ENCODE data around the gene GHR.

The GHR gene

GRCh38 chr5:42547894-42548293 is 124.7 kb downstream of the GHR start:
- DNase-seq (ENCODE audit: low spot score) = no peak
- in situ Hi-C loops (cut with MboI; ENCODE audit: low pct_unique_long_range_greater_than_20kb, low sequenced_read_pairs, unreplicated experiment) = no loop called here

GRCh38 chr5:42552597-42552996 is 129.4 kb downstream of the GHR start:
- no peak for DNase-seq (ENCODE audit: low spot score)
- in situ Hi-C loops (cut with MboI; ENCODE audit: low pct_unique_long_range_greater_than_20kb, low sequenced_read_pairs, unreplicated experiment) = no loop called here
- TF ChIP-seq CTCF (IDR thresholded peaks at IDR 0.05; ENCODE audit: extremely low read depth, insufficient read depth, missing control alignments) = no peak

More at GRCh38 chr5:42547894-42548293, 124.7 kb downstream of the GHR start:
- no peak for TF ChIP-seq CTCF (IDR thresholded peaks at IDR 0.05; ENCODE audit: extremely low read depth, insufficient read depth, missing control alignments)

GRCh38 chr5:42553461-42553860 is 130.2 kb downstream of the GHR start:
- TF ChIP-seq CTCF (IDR thresholded peaks at IDR 0.05; ENCODE audit: extremely low read depth, insufficient read depth, missing control alignments) = no peak
- DNase-seq (ENCODE audit: low spot score) = no peak
- in situ Hi-C loops (cut with MboI; ENCODE audit: low pct_unique_long_range_greater_than_20kb, low sequenced_read_pairs, unreplicated experiment) = no loop called here

GRCh38 chr5:42555010-42555409 is 131.8 kb downstream of the GHR start:
- in situ Hi-C loops (cut with MboI; ENCODE audit: low pct_unique_long_range_greater_than_20kb, low sequenced_read_pairs, unreplicated experiment) = no loop called here
- TF ChIP-seq CTCF (IDR thresholded peaks at IDR 0.05; ENCODE audit: extremely low read depth, insufficient read depth, missing control alignments) = no peak
- DNase-seq (ENCODE audit: low spot score) = no peak

GRCh38 chr5:42555797-42556196 is 132.6 kb downstream of the GHR start:
- no peak for TF ChIP-seq CTCF (IDR thresholded peaks at IDR 0.05; ENCODE audit: extremely low read depth, insufficient read depth, missing control alignments)
- in situ Hi-C loops (cut with MboI; ENCODE audit: low pct_unique_long_range_greater_than_20kb, low sequenced_read_pairs, unreplicated experiment) = no loop called here
- no peak for DNase-seq (ENCODE audit: low spot score)

GRCh38 chr5:42557689-42558088 is 134.4 kb downstream of the GHR start:
- no peak for TF ChIP-seq CTCF (IDR thresholded peaks at IDR 0.05; ENCODE audit: extremely low read depth, insufficient read depth, missing control alignments)

GRCh38 chr5:42561656-42562055 is 138.4 kb downstream of the GHR start:
- no peak for TF ChIP-seq CTCF (IDR thresholded peaks at IDR 0.05; ENCODE audit: extremely low read depth, insufficient read depth, missing control alignments)
- no peak for DNase-seq (ENCODE audit: low spot score)
- in situ Hi-C loops (cut with MboI; ENCODE audit: low pct_unique_long_range_greater_than_20kb, low sequenced_read_pairs, unreplicated experiment) = no loop called here

More at GRCh38 chr5:42557689-42558088, 134.4 kb downstream of the GHR start:
- in situ Hi-C loops (cut with MboI; ENCODE audit: low pct_unique_long_range_greater_than_20kb, low sequenced_read_pairs, unreplicated experiment) = no loop called here
- DNase-seq (ENCODE audit: low spot score) = no peak

Data from GM13977 (cell line).